ENCODE results near the gene AGAP5.

DNA sequence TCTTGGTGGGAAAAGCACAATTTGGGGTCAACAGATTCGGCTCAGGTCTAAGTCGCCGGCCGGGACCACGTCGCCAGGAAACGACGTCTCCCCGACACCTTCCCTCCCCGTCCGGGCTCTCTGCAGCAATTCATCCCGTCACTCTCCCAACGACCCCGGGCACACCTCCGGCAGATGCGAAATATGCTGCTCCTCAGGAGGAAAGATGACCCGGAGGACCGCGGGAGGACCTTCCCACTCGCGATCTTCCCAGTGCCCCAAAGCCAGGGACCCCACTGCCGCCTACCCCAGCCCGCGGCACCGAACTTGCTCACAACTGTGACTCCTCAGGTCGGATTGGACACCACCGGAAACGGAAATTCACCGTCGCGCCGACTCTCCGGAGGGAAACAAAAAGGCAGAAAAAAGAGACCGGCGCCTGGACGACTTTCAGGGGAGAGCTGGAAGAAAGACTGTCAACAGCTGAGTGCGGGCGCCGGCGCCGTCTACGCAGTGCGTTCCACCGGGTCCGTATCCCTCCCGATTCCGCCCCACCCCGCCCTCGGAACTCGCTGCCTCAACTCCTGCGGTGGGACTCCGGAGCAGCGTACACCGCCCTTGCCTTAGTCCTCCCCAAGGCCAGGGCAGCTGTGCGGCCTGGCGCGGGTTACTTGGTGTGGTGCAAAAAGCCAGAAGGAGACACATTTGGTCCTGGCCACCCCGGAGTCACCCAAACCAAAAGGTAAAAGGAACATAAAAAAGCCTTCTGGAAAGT, 32.4 kb upstream of the AGAP5 start:
- TF ChIP-seq, protein P1, sequence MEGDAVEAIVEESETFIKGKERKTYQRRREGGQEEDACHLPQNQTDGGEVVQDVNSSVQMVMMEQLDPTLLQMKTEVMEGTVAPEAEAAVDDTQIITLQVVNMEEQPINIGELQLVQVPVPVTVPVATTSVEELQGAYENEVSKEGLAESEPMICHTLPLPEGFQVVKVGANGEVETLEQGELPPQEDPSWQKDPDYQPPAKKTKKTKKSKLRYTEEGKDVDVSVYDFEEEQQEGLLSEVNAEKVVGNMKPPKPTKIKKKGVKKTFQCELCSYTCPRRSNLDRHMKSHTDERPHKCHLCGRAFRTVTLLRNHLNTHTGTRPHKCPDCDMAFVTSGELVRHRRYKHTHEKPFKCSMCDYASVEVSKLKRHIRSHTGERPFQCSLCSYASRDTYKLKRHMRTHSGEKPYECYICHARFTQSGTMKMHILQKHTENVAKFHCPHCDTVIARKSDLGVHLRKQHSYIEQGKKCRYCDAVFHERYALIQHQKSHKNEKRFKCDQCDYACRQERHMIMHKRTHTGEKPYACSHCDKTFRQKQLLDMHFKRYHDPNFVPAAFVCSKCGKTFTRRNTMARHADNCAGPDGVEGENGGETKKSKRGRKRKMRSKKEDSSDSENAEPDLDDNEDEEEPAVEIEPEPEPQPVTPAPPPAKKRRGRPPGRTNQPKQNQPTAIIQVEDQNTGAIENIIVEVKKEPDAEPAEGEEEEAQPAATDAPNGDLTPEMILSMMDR (IDR thresholded peaks at IDR 0.05), result no peak
- peak in 1 of 2 donors; percentile 60 for TF ChIP-seq POLR2A (IDR thresholded peaks at IDR 0.05)

All from suprapubic skin (tissue), 3 donors.